KOPT-K1 (cell line): ENCODE measurements around the gene SKA1.
"Not testable (repeated sequence)": the region's sequence is repeated elsewhere in the genome, so short reads cannot be mapped to it uniquely, and the experiment has no call there.

Experiments
- H3K27ac ChIP-seq: fragments of 200-600 bp; sonication (generic); 2 replicates; pipeline ENCODE4 v1.5.1; 2016; ENCODE audit warnings: antibody characterized with exemption, mild to moderate bottlenecking, low read depth, low read length; ENCODE audit not compliant: poor library complexity, severe bottlenecking
- H3K36me3 ChIP-seq: fragments of 200-600 bp; sonication (generic); 2 replicates; pipeline ENCODE4 v1.5.1; 2017; ENCODE audit warnings: antibody characterized with exemption, mild to moderate bottlenecking, low read length, moderate library complexity; ENCODE audit not compliant: insufficient read depth
- H3K9me3 ChIP-seq: fragments of 200-600 bp; sonication (generic); 2 replicates; pipeline ENCODE4 v1.5.1; 2017; ENCODE audit warnings: antibody characterized with exemption, low read length, mild to moderate bottlenecking; ENCODE audit not compliant: insufficient read depth, poor library complexity, severe bottlenecking

SKA1 gene

GRCh38 chr18:50372743-50373142 is 2.1 kb upstream of the SKA1 start:
- Histone ChIP-seq H3K9me3 (peaks cover 18% of the 10 kb centered on the region), H3K27ac (no peak overlapping the region), H3K36me3 (peaks cover 11% of the 10 kb centered on the region)

GRCh38 chr18:50373561-50374219 is 1.2 kb upstream of the SKA1 start:
- Histone ChIP-seq H3K27ac (no peak overlapping the region), H3K36me3 (peaks cover 20% of the 10 kb centered on the region), H3K9me3 (peaks cover 18% of the 10 kb centered on the region)

GRCh38 chr18:50374220-50374752 is 560 bp upstream of the SKA1 start:
- peaks cover 26% of the 10 kb centered on the region for H3K36me3 ChIP-seq
- peaks cover 15% of the 10 kb centered on the region for H3K9me3 ChIP-seq
- H3K27ac ChIP-seq: peak overlapping the region; percentile 82

GRCh38 chr18:50377061-50377798 is 2.4 kb downstream of the SKA1 start:
- H3K36me3 ChIP-seq: peaks cover 56% of the 10 kb centered on the region
- H3K27ac ChIP-seq: no peak overlapping the region
- H3K9me3 ChIP-seq: no peaks in the 10 kb centered on the region

GRCh38 chr18:50388988-50389387 is 14.1 kb downstream of the SKA1 start:
- Histone ChIP-seq H3K9me3 (no peaks in the 10 kb centered on the region), H3K36me3 (peaks cover 93% of the 10 kb centered on the region), H3K27ac (no peak overlapping the region)

GRCh38 chr18:50393802-50394201 is 19.0 kb downstream of the SKA1 start:
- Histone ChIP-seq H3K9me3 (no peaks in the 10 kb centered on the region), H3K27ac (no peak overlapping the region), H3K36me3 (peaks cover 50% of the 10 kb centered on the region)

GRCh38 chr18:50395093-50395492 is 20.2 kb downstream of the SKA1 start:
- H3K9me3 ChIP-seq: no peaks in the 10 kb centered on the region
- H3K27ac ChIP-seq: no peak overlapping the region
- peaks cover 42% of the 10 kb centered on the region for H3K36me3 ChIP-seq

GRCh38 chr18:50396005-50396660 is 21.3 kb downstream of the SKA1 start:
- Histone ChIP-seq H3K9me3 (no peaks in the 10 kb centered on the region), H3K36me3 (peaks cover 32% of the 10 kb centered on the region), H3K27ac (no peak overlapping the region)

- Histone ChIP-seq H3K36me3 (peaks cover 23% of the 10 kb centered on the region), H3K27ac (no peak overlapping the region), H3K9me3 (no peaks in the 10 kb centered on the region)
These were observed 22.2 kb downstream of the SKA1 start for GRCh38 chr18:50397023-50397422.

- H3K9me3 ChIP-seq: no peaks in the 10 kb centered on the region
- H3K36me3 ChIP-seq: peaks cover 14% of the 10 kb centered on the region
- no peak overlapping the region for H3K27ac ChIP-seq
These were observed 23.3 kb downstream of the SKA1 start for GRCh38 chr18:50398099-50398498.

- Histone ChIP-seq H3K27ac (no peak overlapping the region), H3K9me3 (no peaks in the 10 kb centered on the region), H3K36me3 (peaks cover 5% of the 10 kb centered on the region)
These were observed 24.1 kb downstream of the SKA1 start for GRCh38 chr18:50398947-50399346.

- Histone ChIP-seq H3K27ac (no peak overlapping the region), H3K9me3 (no peaks in the 10 kb centered on the region), H3K36me3 (no peaks in the 10 kb centered on the region)
These were observed 24.7 kb downstream of the SKA1 start for GRCh38 chr18:50399582-50399981.

GRCh38 chr18:50400438-50400837 is 25.6 kb downstream of the SKA1 start:
- not testable (repeated sequence) for H3K36me3 ChIP-seq, H3K9me3 ChIP-seq

GRCh38 chr18:50401295-50401694 is 26.4 kb downstream of the SKA1 start:
- Histone ChIP-seq H3K9me3 (no peaks in the 10 kb centered on the region), H3K27ac (no peak overlapping the region), H3K36me3 (no peaks in the 10 kb centered on the region)

More at GRCh38 chr18:50400438-50400837, 25.6 kb downstream of the SKA1 start:
- H3K27ac ChIP-seq: not testable (repeated sequence)

- Histone ChIP-seq H3K27ac (no peak overlapping the region), H3K36me3 (no peaks in the 10 kb centered on the region), H3K9me3 (no peaks in the 10 kb centered on the region)
These were observed 27.0 kb downstream of the SKA1 start for GRCh38 chr18:50401888-50402287.
